K562 (cell line): ENCODE measurements around the gene MYO9A. TPM values are rescaled to one million over a fixed set of nuclear protein-coding genes. Genes with fewer than 3 reads are reported as not detected.

Source experiments
- ATAC-seq: fragments of 200-7000 bp; cut with Tn5 transposase; 3 replicates; pipeline ENCODE4 v1.9.1; 2020; ENCODE audit warnings: moderate library complexity
- BruUV-seq: library from RNA; stranded (reverse); fragments of 400-500 nt; replicated peaks from 2 replicates; lab custom pipeline; 2021; lab: Mats Ljungman, UMichigan
- CTCF ChIA-PET: fragments of 300-600 bp; formaldehyde crosslinking; extraction: SDS; loops from one replicate; lab custom pipeline; 2021; ENCODE audit warnings: low intra/inter-chr PET ratio; lab: Yijun Ruan, JAX
- POLR2A ChIA-PET: fragments of 300-600, 350-650 bp; sonication (Branson Sonifier 250); formaldehyde crosslinking; extraction: SDS; loops from one replicate; lab custom pipeline; 2021; ENCODE audit warnings: antibody characterized with exemption, inconsistent platforms; lab: Yijun Ruan, JAX
- DNase-seq, 4 experiments: peaks; one replicate each; pipeline versions ENCODE4 v3.0.0 to v3.0.0-alpha.2; 2011 to 2018; ENCODE audit warnings: low spot score in 3 of 4, mixed read lengths in 3 of 4; ENCODE audit errors: extremely low read depth in 1 of 4
- FAIRE-seq: peaks from 2 replicates; lab custom pipeline; 2011; peaks lifted over from hg19 to GRCh38; lab: Jason Lieb, UNC
- H2AFZ ChIP-seq: 2 replicates; pipeline ENCODE4 v1.6.0; 2011; ENCODE audit warnings: low read depth, low read length, control low read depth, inconsistent platforms
- H3K27ac ChIP-seq: fragments of 200-600 bp; 3 replicates; pipeline ENCODE4 v1.8.0; 2011; ENCODE audit warnings: low read depth, mild to moderate bottlenecking, control low read depth, inconsistent platforms, low read length, moderate library complexity, mixed read lengths; ENCODE audit errors: extremely low read depth
- H3K27me3 ChIP-seq, 2 experiments: fragments of 300-600 bp in 1 of 2; 2 replicates in 1 of 2; 3 replicates in 1 of 2; pipeline versions ENCODE4 v1.6.0 to v1.8.0; 2011; ENCODE audit warnings: inconsistent platforms in 2 of 2, low read length in 2 of 2, mild to moderate bottlenecking in 1 of 2, mixed read lengths in 1 of 2, moderate library complexity in 1 of 2; ENCODE audit not compliant: control insufficient read depth in 2 of 2, insufficient read depth in 2 of 2
- H3K36me3 ChIP-seq: fragments of 300-600 bp; 3 replicates; pipeline ENCODE4 v1.8.0; 2011; ENCODE audit warnings: mild to moderate bottlenecking, low read length, inconsistent platforms; ENCODE audit not compliant: control insufficient read depth, insufficient read depth
- H3K4me1 ChIP-seq, 2 experiments: fragments of 200-600 bp in 1 of 2; replicated peaks in 1 of 2; 2 replicates in 1 of 2; 3 replicates in 1 of 2; pipeline versions ENCODE4 v1.5.1 to v1.8.0; 2011; ENCODE audit warnings: inconsistent platforms in 2 of 2, low read length in 2 of 2, mild to moderate bottlenecking in 1 of 2, mixed read lengths in 1 of 2, moderate library complexity in 1 of 2; ENCODE audit not compliant: control insufficient read depth in 2 of 2, insufficient read depth in 2 of 2
- H3K4me2 ChIP-seq: 2 replicates; pipeline ENCODE4 v1.6.1; 2011; ENCODE audit warnings: low read length, control low read depth, inconsistent platforms, mixed read lengths; ENCODE audit not compliant: insufficient read depth
- H3K4me3 ChIP-seq: fragments of 200-600 bp; sonication (generic), shearing (Covaris generic); 2 replicates; pipeline ENCODE4 v1.5.1; 2016; ENCODE audit warnings: control low read depth, inconsistent platforms
- H3K79me2 ChIP-seq: fragments of 200-600 bp; 3 replicates; pipeline ENCODE4 v1.8.0; 2011; ENCODE audit warnings: low read length, inconsistent platforms; ENCODE audit not compliant: control insufficient read depth, insufficient read depth
- H3K9ac ChIP-seq, 2 experiments: 2 replicates each; pipeline versions ENCODE4 v1.6.0 to v1.6.1; 2011; ENCODE audit warnings: low read depth in 2 of 2, low read length in 2 of 2, control low read depth in 1 of 2, inconsistent platforms in 1 of 2, mild to moderate bottlenecking in 1 of 2, mixed read lengths in 1 of 2; ENCODE audit not compliant: insufficient read depth in 1 of 2
- H3K9me1 ChIP-seq: one replicate; pipeline ENCODE4 v1.6.0; 2011; ENCODE audit warnings: inconsistent platforms, mild to moderate bottlenecking, low read length, moderate library complexity; ENCODE audit not compliant: control insufficient read depth, insufficient read depth
- H3K9me3 ChIP-seq: replicated peaks from 2 replicates; pipeline ENCODE4 v1.5.1; 2011; ENCODE audit warnings: low read depth, low read length, inconsistent platforms; ENCODE audit not compliant: control insufficient read depth, insufficient read depth
- H4K20me1 ChIP-seq: replicated peaks from 2 replicates; pipeline ENCODE4 v1.6.1; 2011; ENCODE audit warnings: low read length, inconsistent platforms, mixed read lengths; ENCODE audit not compliant: control insufficient read depth, insufficient read depth
- FOXA3 ChIP-seq, 2 experiments: fragments of 450-650 bp in 1 of 2; sonication (generic) in 1 of 2; formaldehyde crosslinking; IDR thresholded peaks in 1 of 2; conservative IDR thresholded peaks in 1 of 2; 2 replicates each; pipeline versions ENCODE4 v1.4.0 to v1.8.0; 2020 to 2022; ENCODE audit warnings: mild to moderate bottlenecking in 2 of 2, missing genetic modification reagents in 1 of 2
- KAT7 ChIP-seq: sonication (generic); formaldehyde crosslinking; IDR thresholded peaks from 2 replicates; pipeline ENCODE4 v1.8.0; 2022; ENCODE audit warnings: missing genetic modification reagents, mild to moderate bottlenecking, borderline replicate concordance
- NFIX ChIP-seq: fragments of 250-450 bp; sonication (Bioruptor Pico); IDR thresholded peaks from 2 replicates; pipeline ENCODE4 v1.4.0; 2020; ENCODE audit warnings: low read depth, mild to moderate bottlenecking, moderate library complexity
- PHTF2 ChIP-seq: fragments of 250-450 bp; sonication (Bioruptor Pico); IDR thresholded peaks from 2 replicates; pipeline ENCODE4 v1.5.0; 2021; ENCODE audit warnings: mild to moderate bottlenecking
- WGBS: fragments of 100-300 bp; shearing (Covaris generic); methylation state at CpG from one replicate; pipeline ENCODE4 v1.1.6; 2016; ENCODE audit warnings: low coverage, mixed read lengths; ENCODE audit not compliant: insufficient coverage; ENCODE audit errors: missing lambda C conversion rate; 5-methylcytosine and 5-hydroxymethylcytosine counted together
- in situ Hi-C: fragments of 300-500 bp; cut with MboI; formaldehyde crosslinking; loops from 4 replicates; pipeline ENCODE4 v1.15.0; 2018; ENCODE audit warnings: inconsistent platforms, mixed read lengths
- intact Hi-C: fragments of 100-400 bp; cut with micrococcal nuclease; formaldehyde crosslinking; loops from 2 replicates; pipeline ENCODE4 v1.14.2; 2022
- polyA plus RNA-seq, 8 experiments: library from polyadenylated mRNA; depleted of rRNA in 4 of 8; stranded (reverse) in 5 of 8; unstranded in 3 of 8; fragments of >200 nt; fragmentation: Nextera tagmentation in 2 of 8; fragmentation: Illumina TruSeq in 1 of 8; extraction: Ambion mirVana in 2 of 8; extraction: Trizol in 1 of 8; gene quantifications; 2 replicates each; pipeline versions ENCODE4 v1.2.1 to v1.2.3, GENCODE V29; 2011 to 2014; ENCODE audit warnings: inconsistent platforms in 1 of 8, missing spikeins in 1 of 8
- total RNA-seq, 7 experiments: library from RNA; depleted of rRNA in 6 of 7; stranded (reverse); fragments of >200 nt in 6 of 7; fragmentation: Illumina TruSeq in 2 of 7; extraction: Trizol in 2 of 7; gene quantifications; 2 replicates each; pipeline versions ENCODE4 v1.2.1 to v1.2.3, GENCODE V29; 2011 to 2021; ENCODE audit warnings: low replicate concordance in 1 of 7

MYO9A gene
- total and polyA plus RNA-seq, 9 of the 15 experiments (the other 6 are each of a cell fraction or from before 2014, with no cell fraction given) = 1.9 to 15.4 (median 5.8) TPM

DNA sequence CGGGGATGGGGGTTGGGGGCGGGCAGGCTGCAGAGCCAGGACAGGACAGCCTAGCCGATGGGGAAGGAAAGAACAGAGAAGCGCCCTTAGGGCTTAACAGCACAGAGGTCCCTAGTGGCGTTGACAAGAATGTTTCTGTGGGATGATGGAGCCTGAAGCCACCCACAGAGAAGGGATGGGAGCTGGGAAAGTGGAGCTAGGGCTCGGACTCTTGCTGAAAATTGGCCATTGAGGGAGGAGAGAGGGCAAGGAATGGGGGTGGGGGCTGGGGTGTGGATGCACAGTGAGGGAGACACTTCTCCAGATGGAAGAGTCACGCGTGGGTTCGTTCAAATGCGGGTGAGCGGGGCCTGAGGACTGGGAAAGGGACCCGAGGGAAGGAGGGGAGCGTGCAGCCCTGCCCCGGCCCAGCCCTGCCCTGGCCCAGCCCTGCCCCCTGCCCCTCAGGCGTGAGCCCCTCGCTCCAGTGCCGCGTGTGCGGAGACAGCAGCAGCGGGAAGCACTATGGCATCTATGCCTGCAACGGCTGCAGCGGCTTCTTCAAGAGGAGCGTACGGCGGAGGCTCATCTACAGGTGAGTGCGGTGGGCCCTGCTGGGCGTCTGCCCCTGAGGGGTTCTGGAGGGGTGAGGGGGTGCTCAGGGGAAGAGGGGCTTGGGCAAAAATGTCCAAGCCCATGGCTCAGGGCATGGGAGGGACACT, 306.8 kb downstream of the MYO9A start:
- ATAC-seq = no peak
- Histone ChIP-seq H3K4me3 (no peak overlapping the region), H3K79me2 (no peaks in the 10 kb centered on the region), H2AFZ (no peak overlapping the region), H3K4me1 (peaks cover 0 to 6% of the 10 kb centered on the region in 2 experiments; a peak in 2 of 5 replicates), H3K36me3 (no peaks in the 10 kb centered on the region), H3K9me3 (no peaks in the 10 kb centered on the region), H3K4me2 (no peak overlapping the region), H3K27ac (no peak overlapping the region), H3K27me3 (peaks cover 39 to 77% of the 10 kb centered on the region in 2 experiments; a peak in 4 of 5 replicates), H4K20me1 (peaks cover 5% of the 10 kb centered on the region), H3K9ac (no peak overlapping the region), H3K9me1 (no peaks in the 10 kb centered on the region)
- in situ Hi-C loops = no loop called here
- 11% methylated on average over 10 of the region's 27 CpGs for WGBS
- POLR2A ChIA-PET = interaction anchor here (0.6 to 0.7 kb wide), 2 partner anchors 38 to 342 kb away, joined by 3 to 5 read pairs; no protein-coding TSS in a partner anchor
- CTCF ChIA-PET = no interaction called here
- DNase-seq = no peak
- no peak for FAIRE-seq
- BruUV-seq = no TSS peak
- TF ChIP-seq PHTF2 (CRISPR knock-in tag) (no peak), FOXA3 (CRISPR knock-in tag; conservative IDR thresholded peaks at IDR 0.05 in 1 of 2, IDR thresholded peaks at IDR 0.05 in 1 of 2) (no peak), KAT7 (CRISPR knock-in tag) (no peak), NFIX (no peak)
- intact Hi-C loops = no loop called here
